Endothelial cell (in vitro differentiated cells): ENCODE data around the gene AUTS2. TPM values are rescaled to one million over a fixed set of nuclear protein-coding genes. Genes with fewer than 3 reads are reported as not detected.

Experiments
- DNase-seq: peaks from one replicate; pipeline ENCODE4 v3.0.0; 2021; ENCODE audit warnings: low spot score
- H3K27ac Mint-ChIP-seq: one replicate; pipeline ENCODE4 v1.8.0; 2021; ENCODE audit warnings: mixed read lengths, inconsistent platforms; ENCODE audit not compliant: unreplicated experiment
- H3K27me3 Mint-ChIP-seq: one replicate; pipeline ENCODE4 v1.8.0; 2021; ENCODE audit warnings: mild to moderate bottlenecking, moderate library complexity, mixed read lengths, inconsistent platforms; ENCODE audit not compliant: unreplicated experiment
- H3K36me3 Mint-ChIP-seq: one replicate; pipeline ENCODE4 v1.8.0; 2021; ENCODE audit warnings: mild to moderate bottlenecking, low read depth, mixed read lengths, inconsistent platforms; ENCODE audit not compliant: unreplicated experiment
- H3K4me1 Mint-ChIP-seq: one replicate; pipeline ENCODE4 v1.8.0; 2021; ENCODE audit warnings: mild to moderate bottlenecking, mixed read lengths, inconsistent platforms; ENCODE audit not compliant: unreplicated experiment
- H3K4me3 Mint-ChIP-seq: one replicate; pipeline ENCODE4 v1.8.0; 2021; ENCODE audit warnings: mild to moderate bottlenecking, mixed read lengths, inconsistent platforms; ENCODE audit not compliant: unreplicated experiment
- H3K9me3 Mint-ChIP-seq: one replicate; pipeline ENCODE4 v1.8.0; 2021; ENCODE audit warnings: mixed read lengths, inconsistent platforms; ENCODE audit not compliant: unreplicated experiment
- total RNA-seq: library from RNA; stranded (reverse); fragmentation: NEBNext Ultra II Directional; extraction: Animal tissue kit (Norgen Biotek cat#: 25700); gene quantifications from one replicate; pipeline ENCODE4 v1.2.1, GENCODE V29; 2021; ENCODE audit not compliant: unreplicated experiment
- TF ChIP-seq, protein P1 (sequence below): fragments of 200-600 bp; sonication (generic); IDR thresholded peaks from one replicate; pipeline ENCODE4 v1.5.0; 2021; ENCODE audit warnings: antibody characterized with exemption; ENCODE audit not compliant: unreplicated experiment

The AUTS2 gene
- total RNA-seq, 1 donor from 2014 or later = 103 TPM

DNA sequence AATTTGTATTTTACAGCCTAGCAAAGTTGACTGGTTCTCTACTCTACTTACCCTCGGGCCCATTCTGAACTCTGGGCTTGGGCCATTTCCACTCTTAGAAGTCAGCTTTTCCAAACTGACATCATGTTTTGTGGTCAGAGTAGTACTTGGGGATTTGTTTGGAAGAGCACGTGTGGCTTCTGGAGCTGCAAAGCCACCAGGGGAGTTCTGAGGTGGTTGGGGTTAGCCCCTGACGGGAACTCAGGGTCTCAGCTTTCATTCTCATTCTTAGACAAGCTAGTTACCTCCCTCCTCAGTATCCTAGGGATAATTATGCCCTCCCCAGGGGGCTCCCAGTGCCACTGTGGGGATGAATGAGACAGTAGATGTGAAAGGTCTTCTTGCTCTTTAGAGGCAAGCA lies 886.0 kb downstream of the AUTS2 start:
- peaks cover 12% of the 10 kb centered on the region for H3K4me1 Mint-ChIP-seq
- peaks cover 16% of the 10 kb centered on the region for H3K36me3 Mint-ChIP-seq
- H3K27ac Mint-ChIP-seq = no peak overlapping the region
- no peaks in the 10 kb centered on the region for H3K9me3 Mint-ChIP-seq
- TF ChIP-seq, protein P1, sequence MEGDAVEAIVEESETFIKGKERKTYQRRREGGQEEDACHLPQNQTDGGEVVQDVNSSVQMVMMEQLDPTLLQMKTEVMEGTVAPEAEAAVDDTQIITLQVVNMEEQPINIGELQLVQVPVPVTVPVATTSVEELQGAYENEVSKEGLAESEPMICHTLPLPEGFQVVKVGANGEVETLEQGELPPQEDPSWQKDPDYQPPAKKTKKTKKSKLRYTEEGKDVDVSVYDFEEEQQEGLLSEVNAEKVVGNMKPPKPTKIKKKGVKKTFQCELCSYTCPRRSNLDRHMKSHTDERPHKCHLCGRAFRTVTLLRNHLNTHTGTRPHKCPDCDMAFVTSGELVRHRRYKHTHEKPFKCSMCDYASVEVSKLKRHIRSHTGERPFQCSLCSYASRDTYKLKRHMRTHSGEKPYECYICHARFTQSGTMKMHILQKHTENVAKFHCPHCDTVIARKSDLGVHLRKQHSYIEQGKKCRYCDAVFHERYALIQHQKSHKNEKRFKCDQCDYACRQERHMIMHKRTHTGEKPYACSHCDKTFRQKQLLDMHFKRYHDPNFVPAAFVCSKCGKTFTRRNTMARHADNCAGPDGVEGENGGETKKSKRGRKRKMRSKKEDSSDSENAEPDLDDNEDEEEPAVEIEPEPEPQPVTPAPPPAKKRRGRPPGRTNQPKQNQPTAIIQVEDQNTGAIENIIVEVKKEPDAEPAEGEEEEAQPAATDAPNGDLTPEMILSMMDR = no peak
- DNase-seq = no peak
- H3K4me3 Mint-ChIP-seq = no peak overlapping the region
- peaks cover 14% of the 10 kb centered on the region for H3K27me3 Mint-ChIP-seq

DNA sequence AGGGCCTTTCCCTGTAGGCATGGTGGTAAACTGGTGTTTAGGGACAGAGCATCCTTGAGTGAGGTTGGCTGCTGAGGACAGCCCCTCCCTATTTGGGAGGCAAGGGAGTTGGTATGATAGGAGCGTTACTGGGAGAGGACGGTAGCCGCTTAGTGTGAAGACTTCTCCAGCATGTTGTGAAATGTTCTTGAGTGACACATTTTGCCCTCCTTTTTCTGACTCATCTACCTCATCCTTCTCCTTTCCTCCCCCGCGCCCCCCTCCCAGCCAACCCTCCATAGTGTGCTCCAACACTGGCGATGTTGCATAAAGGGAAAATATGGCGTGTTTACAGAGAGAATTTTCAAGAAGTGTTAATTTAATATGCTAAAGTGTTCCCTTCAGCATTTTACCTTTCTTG lies 888.7 kb downstream of the AUTS2 start:
- DNase-seq = no peak
- Mint-ChIP-seq H3K9me3 (no peaks in the 10 kb centered on the region), H3K36me3 (peaks cover 11% of the 10 kb centered on the region), H3K27ac (no peak overlapping the region), H3K4me3 (no peak overlapping the region), H3K27me3 (peaks cover 8% of the 10 kb centered on the region), H3K4me1 (peaks cover 3% of the 10 kb centered on the region)
- TF ChIP-seq, protein P1 = no peak

DNA sequence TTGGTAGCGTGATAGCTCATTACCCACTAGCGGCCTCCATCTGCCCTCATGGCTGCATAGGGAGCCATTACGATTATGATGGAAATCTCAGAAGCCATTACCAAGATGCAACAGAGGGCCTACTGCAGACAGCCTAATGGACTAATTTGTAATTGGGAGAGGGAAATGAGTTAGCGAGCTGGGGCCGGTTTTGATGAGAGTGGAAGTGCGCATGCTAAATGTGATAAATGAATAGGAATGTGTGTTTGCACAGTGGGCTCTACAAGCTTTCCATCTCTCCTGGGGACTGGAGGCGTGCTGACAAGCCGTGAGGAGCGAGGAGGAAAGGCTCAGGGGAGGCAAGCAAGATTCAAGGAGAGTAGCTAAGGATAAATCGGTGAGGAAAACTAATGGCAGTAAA lies 889.2 kb downstream of the AUTS2 start:
- TF ChIP-seq, protein P1 = no peak
- Mint-ChIP-seq H3K9me3 (no peaks in the 10 kb centered on the region), H3K27me3 (peaks cover 8% of the 10 kb centered on the region), H3K4me3 (peak overlapping the region; percentile 38), H3K4me1 (peaks cover 3% of the 10 kb centered on the region), H3K27ac (no peak overlapping the region), H3K36me3 (peaks cover 11% of the 10 kb centered on the region)
- no peak for DNase-seq

DNA sequence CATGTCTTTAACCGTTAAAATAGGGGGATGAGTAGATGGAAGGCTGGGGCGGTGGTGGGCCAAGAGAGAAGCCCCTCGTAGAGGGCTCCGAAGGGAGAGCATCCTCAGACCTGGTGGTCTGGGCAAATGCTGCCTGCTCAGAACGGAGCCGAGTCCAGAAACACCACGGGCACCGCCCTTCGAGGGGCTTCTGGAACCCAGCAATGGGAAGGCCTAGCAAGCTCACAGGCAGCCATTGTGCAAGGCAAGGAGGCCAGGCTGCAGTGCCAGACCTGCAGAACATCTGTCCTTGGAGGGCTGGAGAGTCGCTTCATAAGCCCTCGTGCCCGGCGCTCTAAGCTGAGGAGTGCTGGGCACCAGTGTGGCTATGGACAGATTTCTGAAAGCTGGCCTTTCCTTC lies 889.6 kb downstream of the AUTS2 start:
- Mint-ChIP-seq H3K4me3 (peak overlapping the region; percentile 38), H3K27me3 (peaks cover 8% of the 10 kb centered on the region), H3K27ac (no peak overlapping the region), H3K4me1 (peaks cover 3% of the 10 kb centered on the region), H3K9me3 (no peaks in the 10 kb centered on the region), H3K36me3 (peaks cover 11% of the 10 kb centered on the region)
- no peak for DNase-seq
- TF ChIP-seq, protein P1 = no peak

DNA sequence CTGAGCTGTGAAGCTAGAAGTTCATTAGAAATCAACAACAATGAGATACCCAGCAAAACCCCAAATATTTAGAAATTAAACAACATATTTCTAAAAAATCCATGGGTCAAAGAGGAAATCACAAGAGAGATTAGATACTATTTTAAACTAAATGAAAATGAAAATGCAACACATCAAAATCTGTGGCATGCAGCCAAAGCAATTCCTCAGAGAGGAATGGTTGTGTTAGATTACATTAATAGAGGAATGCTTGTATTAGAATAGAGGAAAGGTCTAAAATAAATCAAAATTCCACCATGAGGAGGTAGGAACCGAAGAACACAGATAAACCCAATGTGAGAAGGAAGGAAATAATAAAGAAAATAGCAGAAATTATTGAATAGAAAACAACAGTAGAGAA lies 891.5 kb downstream of the AUTS2 start:
- H3K27me3 Mint-ChIP-seq = peaks cover 8% of the 10 kb centered on the region
- H3K4me1 Mint-ChIP-seq = peaks cover 3% of the 10 kb centered on the region
- H3K27ac Mint-ChIP-seq = no peak overlapping the region
- no peak overlapping the region for H3K4me3 Mint-ChIP-seq
- H3K9me3 Mint-ChIP-seq = no peaks in the 10 kb centered on the region
- no peak for DNase-seq
- TF ChIP-seq, protein P1 = no peak
- peaks cover 9% of the 10 kb centered on the region for H3K36me3 Mint-ChIP-seq
